Measurements from ENCODE around the gene CADPS2.

DNA sequence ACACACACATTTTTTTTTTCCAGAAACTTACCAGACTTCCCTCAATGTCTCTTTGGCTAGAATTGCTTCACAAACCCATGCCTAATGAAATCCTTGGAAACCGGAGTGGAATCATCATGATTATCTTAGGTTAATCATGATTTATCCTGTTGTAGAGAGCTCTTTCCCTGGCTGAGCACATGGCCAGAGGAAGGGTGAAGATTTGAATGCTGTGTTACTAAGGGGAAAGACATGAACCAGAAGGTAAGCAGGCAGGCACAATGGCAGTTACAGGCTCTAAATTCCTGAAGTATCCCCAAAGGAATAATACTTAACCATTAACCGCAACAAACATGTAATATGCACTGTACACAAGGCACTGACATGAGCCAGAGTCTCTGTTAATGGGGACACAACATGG is 179.4 kb downstream of the CADPS2 start:
- TF ChIP-seq EZH2 (IDR thresholded peaks at IDR 0.05; ENCODE audit: borderline replicate concordance, low read length) = no peak
- TF ChIP-seq, protein P1, sequence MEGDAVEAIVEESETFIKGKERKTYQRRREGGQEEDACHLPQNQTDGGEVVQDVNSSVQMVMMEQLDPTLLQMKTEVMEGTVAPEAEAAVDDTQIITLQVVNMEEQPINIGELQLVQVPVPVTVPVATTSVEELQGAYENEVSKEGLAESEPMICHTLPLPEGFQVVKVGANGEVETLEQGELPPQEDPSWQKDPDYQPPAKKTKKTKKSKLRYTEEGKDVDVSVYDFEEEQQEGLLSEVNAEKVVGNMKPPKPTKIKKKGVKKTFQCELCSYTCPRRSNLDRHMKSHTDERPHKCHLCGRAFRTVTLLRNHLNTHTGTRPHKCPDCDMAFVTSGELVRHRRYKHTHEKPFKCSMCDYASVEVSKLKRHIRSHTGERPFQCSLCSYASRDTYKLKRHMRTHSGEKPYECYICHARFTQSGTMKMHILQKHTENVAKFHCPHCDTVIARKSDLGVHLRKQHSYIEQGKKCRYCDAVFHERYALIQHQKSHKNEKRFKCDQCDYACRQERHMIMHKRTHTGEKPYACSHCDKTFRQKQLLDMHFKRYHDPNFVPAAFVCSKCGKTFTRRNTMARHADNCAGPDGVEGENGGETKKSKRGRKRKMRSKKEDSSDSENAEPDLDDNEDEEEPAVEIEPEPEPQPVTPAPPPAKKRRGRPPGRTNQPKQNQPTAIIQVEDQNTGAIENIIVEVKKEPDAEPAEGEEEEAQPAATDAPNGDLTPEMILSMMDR (conservative IDR thresholded peaks at IDR 0.05 in 1 of 2, IDR thresholded peaks at IDR 0.05 in 1 of 2; ENCODE audit: extremely low read depth in 1 of 2, insufficient read depth in 1 of 2, low read depth in 1 of 2, low read length in 2 of 2) = no peak
